Measurements from ENCODE around the gene IL18BP. TPM values are rescaled to one million over a fixed set of nuclear protein-coding genes. Genes with fewer than 3 reads are reported as not detected.

Gene IL18BP
- total and polyA plus RNA-seq, 2 donors (not counting 3 experiments of a cell fraction or from before 2014, with no cell fraction given): 12.9 to 20.1 TPM

DNA sequence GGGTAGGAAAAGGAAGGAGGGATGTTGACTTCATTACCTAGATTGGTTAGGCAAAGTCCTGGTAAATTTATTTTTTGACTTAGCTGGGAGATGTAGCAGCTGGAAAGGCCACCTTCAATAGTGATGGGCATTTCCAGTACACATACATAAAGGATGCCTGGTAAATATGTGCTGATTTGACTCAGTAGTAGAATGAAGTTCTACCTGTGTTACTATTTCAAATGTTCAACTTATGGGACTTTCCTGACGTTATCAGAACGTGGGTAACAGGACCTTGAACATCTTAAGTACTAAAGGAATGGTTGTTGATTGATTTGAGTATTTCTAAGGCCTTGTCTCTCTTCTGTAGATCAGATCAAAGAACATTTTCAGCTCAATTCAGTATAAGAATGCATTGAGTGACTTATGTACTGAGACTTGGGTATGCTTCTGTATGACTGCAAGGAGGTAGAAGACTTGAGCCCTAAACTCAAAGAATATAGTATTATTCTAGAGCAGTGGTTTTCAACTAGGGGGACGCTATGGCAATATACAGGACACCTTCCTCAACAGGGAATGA lies 42.7 kb upstream of the IL18BP start:
- Histone ChIP-seq H3K36me3 (ENCODE audit: control insufficient read depth in 2 of 2, extremely low read depth in 1 of 2, insufficient read depth in 2 of 2, low read length in 2 of 2) (peaks cover 5 to 8% of the 10 kb centered on the region in 2 experiments), H3K27me3 (ENCODE audit: control insufficient read depth in 2 of 2, insufficient read depth in 2 of 2, low read length in 2 of 2) (no peaks in the 10 kb centered on the region), H3K4me3 (replicated peaks in 1 of 3; ENCODE audit: insufficient read depth in 1 of 3, low read depth in 1 of 3, low read length in 3 of 3) (no peak overlapping the region), H3K9me1 (replicated peaks; ENCODE audit: control insufficient read depth, extremely low read depth, insufficient read depth, low read length) (no peaks in the 10 kb centered on the region), H3K4me2 (ENCODE audit: insufficient read depth, low read length) (no peak overlapping the region), H3K79me2 (ENCODE audit: control insufficient read depth, insufficient read depth, low read length) (peaks cover 93% of the 10 kb centered on the region), H3K9ac (replicated peaks; ENCODE audit: extremely low read depth, insufficient read depth, low read length) (no peak overlapping the region), H2AFZ (ENCODE audit: low read depth, low read length) (no peak overlapping the region), H3K27ac (ENCODE audit: insufficient read depth, low read depth, low read length) (no peak overlapping the region), H3K9me3 (replicated peaks; ENCODE audit: control insufficient read depth, insufficient read depth, low read length) (no peaks in the 10 kb centered on the region), H3K4me1 (ENCODE audit: control insufficient read depth, extremely low read depth, insufficient read depth, low read length) (no peaks in the 10 kb centered on the region), H4K20me1 (replicated peaks; ENCODE audit: control insufficient read depth, extremely low read depth, insufficient read depth, low read length) (no peaks in the 10 kb centered on the region)
- BruUV-seq (replicated peaks): no TSS peak
- POLR2A ChIA-PET: no interaction called here
- CTCF ChIA-PET: interaction anchor here (1.0 to 1.4 kb wide), 2 partner anchors 14 to 21 kb away, joined by 3 to 6 read pairs; no protein-coding TSS in a partner anchor
- intact Hi-C loops (cut with micrococcal nuclease): no loop called here
- DNase-seq (ENCODE audit: low read depth, low spot score) (no peak), FAIRE-seq (no peak)
- dilution Hi-C loops (cut with MboI; ENCODE audit: extremely low pct_ligation_motif_present, low sequenced_read_pairs): no loop called here
- TF ChIP-seq POLR2AphosphoS5 (IDR thresholded peaks at IDR 0.05; ENCODE audit: insufficient read depth, low read depth, low read length) (no peak), POLR2A (IDR thresholded peaks at IDR 0.05; ENCODE audit: low read depth, low read length) (no peak), FOS (IDR thresholded peaks at IDR 0.05; ENCODE audit: borderline replicate concordance, insufficient read depth, low read length) (no peak), MYC (IDR thresholded peaks at IDR 0.05; ENCODE audit: low read depth, low read length) (no peak), GATA2 (IDR thresholded peaks at IDR 0.05; ENCODE audit: insufficient read depth, insufficient read length, low read depth, low read length) (no peak), EZH2 (IDR thresholded peaks at IDR 0.05; ENCODE audit: borderline replicate concordance, low read depth, low read length, severe bottlenecking) (no peak), JUN (IDR thresholded peaks at IDR 0.05; ENCODE audit: borderline replicate concordance, insufficient read depth, insufficient read length, low read depth) (no peak)
- TF ChIP-seq, protein P1, sequence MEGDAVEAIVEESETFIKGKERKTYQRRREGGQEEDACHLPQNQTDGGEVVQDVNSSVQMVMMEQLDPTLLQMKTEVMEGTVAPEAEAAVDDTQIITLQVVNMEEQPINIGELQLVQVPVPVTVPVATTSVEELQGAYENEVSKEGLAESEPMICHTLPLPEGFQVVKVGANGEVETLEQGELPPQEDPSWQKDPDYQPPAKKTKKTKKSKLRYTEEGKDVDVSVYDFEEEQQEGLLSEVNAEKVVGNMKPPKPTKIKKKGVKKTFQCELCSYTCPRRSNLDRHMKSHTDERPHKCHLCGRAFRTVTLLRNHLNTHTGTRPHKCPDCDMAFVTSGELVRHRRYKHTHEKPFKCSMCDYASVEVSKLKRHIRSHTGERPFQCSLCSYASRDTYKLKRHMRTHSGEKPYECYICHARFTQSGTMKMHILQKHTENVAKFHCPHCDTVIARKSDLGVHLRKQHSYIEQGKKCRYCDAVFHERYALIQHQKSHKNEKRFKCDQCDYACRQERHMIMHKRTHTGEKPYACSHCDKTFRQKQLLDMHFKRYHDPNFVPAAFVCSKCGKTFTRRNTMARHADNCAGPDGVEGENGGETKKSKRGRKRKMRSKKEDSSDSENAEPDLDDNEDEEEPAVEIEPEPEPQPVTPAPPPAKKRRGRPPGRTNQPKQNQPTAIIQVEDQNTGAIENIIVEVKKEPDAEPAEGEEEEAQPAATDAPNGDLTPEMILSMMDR (IDR thresholded peaks at IDR 0.05; ENCODE audit: extremely low read depth in 1 of 2, insufficient read depth in 1 of 2, low read depth in 1 of 2, low read length in 2 of 2): no peak
- TF ChIP-seq, protein P2, sequence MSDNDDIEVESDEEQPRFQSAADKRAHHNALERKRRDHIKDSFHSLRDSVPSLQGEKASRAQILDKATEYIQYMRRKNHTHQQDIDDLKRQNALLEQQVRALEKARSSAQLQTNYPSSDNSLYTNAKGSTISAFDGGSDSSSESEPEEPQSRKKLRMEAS (IDR thresholded peaks at IDR 0.05; ENCODE audit: insufficient read depth, insufficient read length): no peak
